ENCODE measurements around the gene RALGAPA1.

RALGAPA1 gene

GRCh38 chr14:35534208-35534872 is 274.8 kb downstream of the RALGAPA1 start:
- DNase-seq: peak; percentile 78

- peak; percentile 98 for DNase-seq
These were observed 275.5 kb downstream of the RALGAPA1 start, which contains the start of gene INSM2 for GRCh38 chr14:35533357-35534207. TSS of gene INSM2 (plus strand) at chr14:35534164. CDS start at chr14:35534253, 89 bp downstream.

- no peak for DNase-seq
These were observed 276.2 kb downstream of the RALGAPA1 start for GRCh38 chr14:35532783-35533356.

- DNase-seq: no peak
These were observed 276.9 kb downstream of the RALGAPA1 start for GRCh38 chr14:35531960-35532747.

- no peak for DNase-seq
These were observed 282.1 kb downstream of the RALGAPA1 start for GRCh38 chr14:35526962-35527361.

- DNase-seq: no peak
These were observed 283.4 kb downstream of the RALGAPA1 start for GRCh38 chr14:35525695-35526094.

GRCh38 chr14:35519986-35520385 is 289.1 kb downstream of the RALGAPA1 start:
- peak; percentile 33 for DNase-seq

GRCh38 chr14:35515916-35516315 is 293.2 kb downstream of the RALGAPA1 start:
- DNase-seq: no peak

- DNase-seq: no peak
These were observed 296.3 kb downstream of the RALGAPA1 start for GRCh38 chr14:35512765-35513164.

GRCh38 chr14:35509846-35510245 is 299.2 kb downstream of the RALGAPA1 start:
- peak; percentile 82 for DNase-seq

- DNase-seq: no peak
These were observed 302.2 kb downstream of the RALGAPA1 start for GRCh38 chr14:35506927-35507326.

- no peak for DNase-seq
These were observed 302.6 kb downstream of the RALGAPA1 start for GRCh38 chr14:35506461-35506860.

- peak; percentile 80 for DNase-seq
These were observed 304.8 kb downstream of the RALGAPA1 start for GRCh38 chr14:35504260-35504659.

- DNase-seq: peak; percentile 91
These were observed 305.4 kb downstream of the RALGAPA1 start for GRCh38 chr14:35503646-35504045.

- DNase-seq: no peak
These were observed 309.9 kb downstream of the RALGAPA1 start for GRCh38 chr14:35499180-35499579.

GRCh38 chr14:35495278-35495677 is 313.8 kb downstream of the RALGAPA1 start:
- DNase-seq: no peak

GRCh38 chr14:35492569-35493014 is 316.5 kb downstream of the RALGAPA1 start:
- DNase-seq: no peak
